Adipocyte (in vitro differentiated cells): ENCODE measurements around the gene MDN1.
A peak's percentile ranks its signal among the peaks of the same experiment; 100 is the strongest.

Source experiments
- DNase-seq: peaks from one replicate; pipeline ENCODE4 v3.0.0-alpha.2; 2015; ENCODE audit warnings: low read depth
- H3K27me3 ChIP-seq: replicated peaks from 2 replicates; pipeline ENCODE4 v1.7.0; 2013; ENCODE audit warnings: mild to moderate bottlenecking, low read length, moderate library complexity; ENCODE audit not compliant: control insufficient read depth, insufficient read depth
- H3K36me3 ChIP-seq: 2 replicates; pipeline ENCODE4 v1.7.0; 2013; ENCODE audit warnings: low read length, mild to moderate bottlenecking, moderate library complexity; ENCODE audit not compliant: control insufficient read depth, insufficient read depth, severe bottlenecking
- H3K4me1 ChIP-seq: 2 replicates; pipeline ENCODE4 v1.7.0; 2013; ENCODE audit warnings: mild to moderate bottlenecking, low read length, moderate library complexity; ENCODE audit not compliant: control insufficient read depth, insufficient read depth
- H3K4me3 ChIP-seq: 2 replicates; pipeline ENCODE4 v1.7.0; 2013; ENCODE audit warnings: mild to moderate bottlenecking, low read length, moderate library complexity
- H3K9ac ChIP-seq: 2 replicates; pipeline ENCODE4 v1.7.0; 2013; ENCODE audit warnings: mild to moderate bottlenecking, low read length, moderate library complexity
- H3K9me3 ChIP-seq: 2 replicates; pipeline ENCODE4 v1.7.0; 2013; ENCODE audit warnings: mild to moderate bottlenecking, low read length, moderate library complexity; ENCODE audit not compliant: control insufficient read depth

MDN1 gene

GRCh38 chr6:89807581-89807980 lies 12.0 kb downstream of the MDN1 start:
- Histone ChIP-seq H3K36me3 (peaks cover 4% of the 10 kb centered on the region), H3K9me3 (no peaks in the 10 kb centered on the region), H3K4me3 (no peak overlapping the region), H3K9ac (no peak overlapping the region), H3K4me1 (no peaks in the 10 kb centered on the region), H3K27me3 (no peaks in the 10 kb centered on the region)
- no peak for DNase-seq

- no peaks in the 10 kb centered on the region for H3K27me3 ChIP-seq
- no peak overlapping the region for H3K4me3 ChIP-seq
- no peak overlapping the region for H3K9ac ChIP-seq
- no peaks in the 10 kb centered on the region for H3K9me3 ChIP-seq
- no peak for DNase-seq
- H3K4me1 ChIP-seq = no peaks in the 10 kb centered on the region
- peaks cover 12% of the 10 kb centered on the region for H3K36me3 ChIP-seq
Measured at GRCh38 chr6:89805814-89806371, 13.7 kb downstream of the MDN1 start.

- DNase-seq = no peak
- H3K4me1 ChIP-seq = no peaks in the 10 kb centered on the region
- H3K27me3 ChIP-seq = no peaks in the 10 kb centered on the region
- H3K9me3 ChIP-seq = no peaks in the 10 kb centered on the region
- peaks cover 23% of the 10 kb centered on the region for H3K36me3 ChIP-seq
- no peak overlapping the region for H3K9ac ChIP-seq
- H3K4me3 ChIP-seq = no peak overlapping the region
Measured at GRCh38 chr6:89803271-89803670, 16.3 kb downstream of the MDN1 start.

GRCh38 chr6:89799756-89800155 lies 19.8 kb downstream of the MDN1 start:
- H3K4me3 ChIP-seq = no peak overlapping the region
- no peaks in the 10 kb centered on the region for H3K4me1 ChIP-seq
- H3K36me3 ChIP-seq = peaks cover 23% of the 10 kb centered on the region
- DNase-seq = no peak
- H3K27me3 ChIP-seq = no peaks in the 10 kb centered on the region
- H3K9ac ChIP-seq = no peak overlapping the region
- H3K9me3 ChIP-seq = no peaks in the 10 kb centered on the region

GRCh38 chr6:89799096-89799495 lies 20.5 kb downstream of the MDN1 start:
- no peak overlapping the region for H3K9ac ChIP-seq
- H3K9me3 ChIP-seq = no peaks in the 10 kb centered on the region
- no peak for DNase-seq
- no peaks in the 10 kb centered on the region for H3K4me1 ChIP-seq
- H3K36me3 ChIP-seq = peaks cover 28% of the 10 kb centered on the region
- H3K27me3 ChIP-seq = no peaks in the 10 kb centered on the region
- H3K4me3 ChIP-seq = no peak overlapping the region

GRCh38 chr6:89797317-89797716 lies 22.3 kb downstream of the MDN1 start:
- H3K9ac ChIP-seq = no peak overlapping the region
- H3K27me3 ChIP-seq = no peaks in the 10 kb centered on the region
- no peaks in the 10 kb centered on the region for H3K4me1 ChIP-seq
- H3K36me3 ChIP-seq = peaks cover 38% of the 10 kb centered on the region
- H3K4me3 ChIP-seq = no peak overlapping the region
- H3K9me3 ChIP-seq = no peaks in the 10 kb centered on the region
- DNase-seq = no peak

- Histone ChIP-seq H3K27me3 (no peaks in the 10 kb centered on the region), H3K4me1 (no peaks in the 10 kb centered on the region), H3K9me3 (no peaks in the 10 kb centered on the region), H3K4me3 (no peak overlapping the region), H3K36me3 (peaks cover 46% of the 10 kb centered on the region), H3K9ac (no peak overlapping the region)
- no peak for DNase-seq
Measured at GRCh38 chr6:89794324-89794723, 25.3 kb downstream of the MDN1 start.

- no peaks in the 10 kb centered on the region for H3K4me1 ChIP-seq
- no peak overlapping the region for H3K9ac ChIP-seq
- H3K9me3 ChIP-seq = no peaks in the 10 kb centered on the region
- no peak overlapping the region for H3K4me3 ChIP-seq
- DNase-seq = no peak
- peaks cover 46% of the 10 kb centered on the region for H3K36me3 ChIP-seq
- H3K27me3 ChIP-seq = no peaks in the 10 kb centered on the region
Measured at GRCh38 chr6:89793586-89793985, 26.0 kb downstream of the MDN1 start.

GRCh38 chr6:89792881-89793280 lies 26.7 kb downstream of the MDN1 start:
- Histone ChIP-seq H3K9me3 (no peaks in the 10 kb centered on the region), H3K36me3 (peaks cover 52% of the 10 kb centered on the region), H3K4me1 (no peaks in the 10 kb centered on the region), H3K27me3 (no peaks in the 10 kb centered on the region), H3K4me3 (no peak overlapping the region), H3K9ac (no peak overlapping the region)
- peak; percentile 32 for DNase-seq

GRCh38 chr6:89790403-89790802 lies 29.2 kb downstream of the MDN1 start:
- H3K4me3 ChIP-seq = no peak overlapping the region
- H3K4me1 ChIP-seq = no peaks in the 10 kb centered on the region
- no peaks in the 10 kb centered on the region for H3K9me3 ChIP-seq
- H3K9ac ChIP-seq = no peak overlapping the region
- H3K36me3 ChIP-seq = peaks cover 69% of the 10 kb centered on the region
- no peaks in the 10 kb centered on the region for H3K27me3 ChIP-seq
- no peak for DNase-seq

GRCh38 chr6:89789980-89790379 lies 29.6 kb downstream of the MDN1 start:
- no peak for DNase-seq
- H3K4me3 ChIP-seq = no peak overlapping the region

GRCh38 chr6:89787660-89788328 lies 31.8 kb downstream of the MDN1 start:
- no peak for DNase-seq
- H3K4me1 ChIP-seq = no peaks in the 10 kb centered on the region
- no peak overlapping the region for H3K9ac ChIP-seq
- H3K9me3 ChIP-seq = no peaks in the 10 kb centered on the region
- H3K36me3 ChIP-seq = peaks cover 78% of the 10 kb centered on the region
- H3K27me3 ChIP-seq = no peaks in the 10 kb centered on the region
- no peak overlapping the region for H3K4me3 ChIP-seq

More at GRCh38 chr6:89789980-89790379, 29.6 kb downstream of the MDN1 start:
- Histone ChIP-seq H3K4me1 (no peaks in the 10 kb centered on the region), H3K36me3 (peaks cover 74% of the 10 kb centered on the region), H3K9me3 (no peaks in the 10 kb centered on the region), H3K9ac (no peak overlapping the region), H3K27me3 (no peaks in the 10 kb centered on the region)
